Right lobe of liver (tissue), 6 donors: ENCODE measurements around the gene OPN3. TPM values are rescaled to one million over a fixed set of nuclear protein-coding genes. Genes with fewer than 3 reads are reported as not detected.
A peak's percentile ranks its signal among the peaks of the same experiment; 100 is the strongest.

ENCODE experiments used
- ATAC-seq, 4 donors: fragments of 200-7000 bp; cut with Tn5 transposase; one replicate each; pipeline ENCODE4 v1.9.1; 2020; ENCODE audit warnings: mild to moderate bottlenecking in 4 of 4, moderate library complexity in 4 of 4
- DNase-seq, 3 donors: peaks; one replicate each; pipeline ENCODE4 v3.0.0-alpha.2; 2020
- H3K27ac ChIP-seq, 3 donors: fragments of 200-600 bp; one replicate each; pipeline ENCODE4 v1.8.0; 2022
- H3K27me3 ChIP-seq, 2 donors: fragments of 200-600 bp; one replicate each; pipeline ENCODE4 v1.8.0; 2022
- H3K36me3 ChIP-seq, 4 donors: fragments of 200-600 bp; sonication (generic) in 1 of 4; one replicate each; pipeline versions ENCODE4 v1.5.1 to v1.8.0; 2017 to 2022; ENCODE audit warnings: control low read depth in 1 of 4
- H3K4me1 ChIP-seq, 4 donors: fragments of 200-600 bp; sonication (generic) in 1 of 4; one replicate each; pipeline versions ENCODE4 v1.5.1 to v1.8.0; 2017 to 2022; ENCODE audit warnings: control low read depth in 1 of 4
- H3K4me3 ChIP-seq, 3 donors: fragments of 200-600 bp; one replicate each; pipeline ENCODE4 v1.8.0; 2022
- H3K9me3 ChIP-seq, 4 donors: fragments of 200-600 bp; sonication (generic) in 1 of 4; one replicate each; pipeline versions ENCODE4 v1.5.1 to v1.8.0; 2017 to 2022; ENCODE audit warnings: control low read depth in 1 of 4
- CTCF ChIP-seq, 4 donors: fragments of 200-600 bp in 3 of 4; fragments of 450-650 bp in 1 of 4; IDR thresholded peaks; one replicate each; pipeline versions ENCODE4 v1.5.1 to v1.8.0; 2016 to 2022; ENCODE audit warnings: antibody characterized with exemption in 4 of 4, mild to moderate bottlenecking in 2 of 4
- POLR2A ChIP-seq: fragments of 450-650 bp; IDR thresholded peaks from one replicate; pipeline ENCODE4 v1.6.1; 2017; ENCODE audit warnings: antibody characterized with exemption, mild to moderate bottlenecking
- WGBS: methylation state at CpG from one replicate; pipeline ENCODE4 v1.1.6; 2018; ENCODE audit warnings: low coverage, low lambda C conversion rate; ENCODE audit not compliant: insufficient coverage; ENCODE audit errors: missing lambda C conversion rate; 5-methylcytosine and 5-hydroxymethylcytosine counted together
- intact Hi-C, 2 donors: fragments of 100-400 bp; cut with DNase I; formaldehyde crosslinking; loops; one replicate each; pipeline versions ENCODE4 v1.11.2 to v1.14.1; 2022
- total RNA-seq, 6 experiments: library from RNA; depleted of rRNA in 2 of 6; stranded (reverse); fragments of >200 nt in 2 of 6; fragmentation: NEBNext Ultra II Directional in 3 of 6; extraction: Animal tissue kit (Norgen Biotek cat#: 25700) in 3 of 6; gene quantifications; one replicate each; pipeline versions ENCODE4 v1.1.0 to v1.2.4, GENCODE V29; 2016 to 2023
- donor health status: DM: no; HTN: yes; CAD: no.
- donor health status: DM: no; HTN: no; CAD: no.
- donor health status: DM: no; HTN: no; CAD: no.
- donor health status: DM: no; HTN: yes; CAD: no.
- donor health status: DM: no; HTN: yes; CAD: no.

Gene OPN3
- total RNA-seq, 6 experiments from 2014 or later: 15.7 to 38.2 (median 28.8) TPM

GRCh38 chr1:241586905-241587512 lies 53.2 kb downstream of the OPN3 start:
- DNase-seq: no peak
- peaks cover 0 to 9% (median 4%) of the 10 kb centered on the region in 4 donors for H3K36me3 ChIP-seq
- intact Hi-C loops: no loop called here
- no peak for ATAC-seq
- no peaks in the 10 kb centered on the region for H3K27me3 ChIP-seq
- no peak for TF ChIP-seq POLR2A
- no peak for TF ChIP-seq CTCF (IDR thresholded peaks at IDR 0.05)
- H3K9me3 ChIP-seq: no peaks in the 10 kb centered on the region
- no peak overlapping the region for H3K4me3 ChIP-seq
- 91% methylated on average over 4 of the region's 14 CpGs for WGBS
- H3K27ac ChIP-seq: no peak overlapping the region
- H3K4me1 ChIP-seq: peaks cover 0 to 7% (median 0%) of the 10 kb centered on the region in 4 donors

- Histone ChIP-seq H3K4me1 (peaks cover 0 to 7% (median 0%) of the 10 kb centered on the region in 4 donors), H3K4me3 (no peak overlapping the region), H3K27ac (no peak overlapping the region), H3K9me3 (no peaks in the 10 kb centered on the region), H3K27me3 (no peaks in the 10 kb centered on the region), H3K36me3 (peaks cover 0 to 4% (median 1%) of the 10 kb centered on the region in 4 donors)
- WGBS: no CpG with 5 or more reads among the region's 1 CpG
- no peak for TF ChIP-seq POLR2A
- TF ChIP-seq CTCF (IDR thresholded peaks at IDR 0.05): no peak
- intact Hi-C loops: no loop called here
- peak; percentile 78 to 94 (median 84) for ATAC-seq
- DNase-seq: peak; percentile 33 to 64 (median 59)
Measured at GRCh38 chr1:241582921-241583321, 57.2 kb downstream of the OPN3 start.

GRCh38 chr1:241579434-241579833 lies 60.7 kb downstream of the OPN3 start:
- Histone ChIP-seq H3K27ac (no peak overlapping the region), H3K4me3 (no peak overlapping the region), H3K36me3 (peaks cover 0 to 3% (median 2%) of the 10 kb centered on the region in 4 donors), H3K9me3 (no peaks in the 10 kb centered on the region), H3K4me1 (peaks cover 0 to 7% (median 0%) of the 10 kb centered on the region in 4 donors), H3K27me3 (no peaks in the 10 kb centered on the region)
- WGBS: 53% methylated on average over 2 of the region's 4 CpGs
- TF ChIP-seq POLR2A (no peak), CTCF (IDR thresholded peaks at IDR 0.05) (no peak)
- intact Hi-C loops: no loop called here
- DNase-seq (no peak), ATAC-seq (peak; percentile 42 to 68 (median 58))

GRCh38 chr1:241574154-241574553 lies 66.0 kb downstream of the OPN3 start:
- H3K9me3 ChIP-seq: no peaks in the 10 kb centered on the region
- intact Hi-C loops: no loop called here
- no peak for TF ChIP-seq CTCF (IDR thresholded peaks at IDR 0.05)
- no peak for TF ChIP-seq POLR2A
- no peak for DNase-seq
- peaks cover 0 to 3% (median 0%) of the 10 kb centered on the region in 4 donors for H3K36me3 ChIP-seq
- no peak overlapping the region for H3K4me3 ChIP-seq
- no peak for ATAC-seq
- H3K27ac ChIP-seq: no peak overlapping the region
- H3K27me3 ChIP-seq: no peaks in the 10 kb centered on the region
- no peaks in the 10 kb centered on the region for H3K4me1 ChIP-seq
